Spleen (tissue), 11 donors: ENCODE measurements around the gene NLN. TPM values are rescaled to one million over a fixed set of nuclear protein-coding genes. Genes with fewer than 3 reads are reported as not detected.

Source experiments
- DNase-seq: peaks from one replicate; pipeline ENCODE4 v3.0.0-alpha.2; 2020
- H3K27ac ChIP-seq, 8 donors: fragments of 200-600 bp; sonication (generic) in 7 of 8; 1 replicate in 4 of 8; 2 replicates in 4 of 8; pipeline versions ENCODE4 v1.5.0 to v1.8.0; 2016 to 2021; ENCODE audit warnings: inconsistent platforms in 4 of 8, mild to moderate bottlenecking in 4 of 8, moderate library complexity in 1 of 8
- H3K27me3 ChIP-seq, 7 donors: fragments of 200-600 bp; sonication (generic) in 6 of 7; replicated peaks in 1 of 7; 1 replicate in 4 of 7; 2 replicates in 3 of 7; pipeline versions ENCODE4 v1.5.0 to v1.8.0; 2016 to 2021; ENCODE audit warnings: inconsistent platforms in 3 of 7, mild to moderate bottlenecking in 1 of 7
- H3K36me3 ChIP-seq, 6 donors: fragments of 200-600 bp; sonication (generic) in 5 of 6; 1 replicate in 4 of 6; 2 replicates in 2 of 6; pipeline versions ENCODE4 v1.5.0 to v1.8.0; 2016 to 2021; ENCODE audit warnings: inconsistent platforms in 2 of 6
- H3K4me1 ChIP-seq, 6 donors: fragments of 200-600 bp; sonication (generic) in 5 of 6; 1 replicate in 3 of 6; 2 replicates in 3 of 6; pipeline versions ENCODE4 v1.5.0 to v1.8.0; 2016 to 2021; ENCODE audit warnings: inconsistent platforms in 3 of 6
- H3K4me3 ChIP-seq, 8 donors: fragments of 200-600 bp; sonication (generic) in 7 of 8; 1 replicate in 4 of 8; 2 replicates in 4 of 8; pipeline versions ENCODE4 v1.5.0 to v1.8.0; 2016 to 2021; ENCODE audit warnings: inconsistent platforms in 4 of 8, mild to moderate bottlenecking in 4 of 8, moderate library complexity in 2 of 8
- H3K9me3 ChIP-seq, 8 donors: fragments of 200-600 bp; sonication (generic) in 7 of 8; 1 replicate in 4 of 8; 2 replicates in 4 of 8; pipeline versions ENCODE4 v1.5.0 to v1.8.0; 2016 to 2021; ENCODE audit warnings: inconsistent platforms in 4 of 8
- CTCF ChIP-seq, 11 experiments: fragments of 200-600 bp in 7 of 11; fragments of 450-650 bp in 4 of 11; sonication (generic) in 4 of 11; IDR thresholded peaks in 8 of 11; conservative IDR thresholded peaks in 3 of 11; 1 replicate in 7 of 11; 2 replicates in 4 of 11; pipeline versions ENCODE4 v1.4.0 to v1.8.0; 2016 to 2021; ENCODE audit warnings: antibody characterized with exemption in 11 of 11, inconsistent platforms in 4 of 11, mild to moderate bottlenecking in 1 of 11
- POLR2A ChIP-seq, 3 donors: fragments of 450-650 bp; IDR thresholded peaks; one replicate each; pipeline ENCODE4 v1.5.1; 2017; ENCODE audit warnings: antibody characterized with exemption in 3 of 3, mild to moderate bottlenecking in 1 of 3
- POLR2AphosphoS5 ChIP-seq, 3 donors: sonication (generic); formaldehyde crosslinking; IDR thresholded peaks; one replicate each; pipeline ENCODE4 v1.5.1; 2017; ENCODE audit warnings: antibody characterized with exemption in 3 of 3
- WGBS, 5 donors: extraction: QIAGEN DNeasy Blood & Tissue Kit in 3 of 5; methylation state at CpG; one replicate each; pipeline versions ENCODE4 v1.1.5 to v1.1.7; 2013 to 2018; 5-methylcytosine and 5-hydroxymethylcytosine counted together
- intact Hi-C: fragments of 100-400 bp; cut with DNase I; formaldehyde crosslinking; loops from one replicate; pipeline ENCODE4 v1.15.0; 2023; ENCODE audit warnings: low total_unique reads
- polyA plus RNA-seq, 3 donors: library from polyadenylated mRNA; stranded (reverse); fragments of 200-250 nt; gene quantifications; one replicate each; pipeline ENCODE4 v1.2.1, GENCODE V29; 2013
- total RNA-seq, 7 donors: library from RNA; depleted of rRNA in 3 of 7; stranded (reverse); fragments of >200 nt in 3 of 7; fragmentation: NEBNext Ultra II Directional in 4 of 7; extraction: Animal tissue kit (Norgen Biotek cat#: 25700) in 4 of 7; gene quantifications; one replicate each; pipeline versions ENCODE4 v1.1.0 to v1.2.1, GENCODE V29; 2016 to 2021
- donor health status: healthy with polysubstance abuse.
- donor health status: DM: no; HTN: no; CAD: no; lungs with moderate emphysema.
- donor health status: DM: no; HTN: no; CAD: no.
- donor health status: Bipolar disorder and iron deficiency.
- donor health status: healthy.
- donor health status: DM: no; HTN: no; CAD: no.
- donor health status: DM: yes; HTN: yes; CAD: no.

The NLN gene
- total and polyA plus RNA-seq, 10 donors: 1.3 to 24.8 (median 9.0) TPM

- TF ChIP-seq POLR2AphosphoS5 (IDR thresholded peaks at IDR 0.05) (no peak), CTCF (IDR thresholded peaks at IDR 0.05 in 8 of 11, conservative IDR thresholded peaks at IDR 0.05 in 3 of 11) (no peak), POLR2A (IDR thresholded peaks at IDR 0.05) (no peak)
- peaks cover 0 to 17% (median 10%) of the 10 kb centered on the region in 8 donors for H3K9me3 ChIP-seq
- H3K27me3 ChIP-seq: no peaks in the 10 kb centered on the region
- no peak overlapping the region for H3K4me3 ChIP-seq
- DNase-seq: no peak
- intact Hi-C loops: no loop called here
- peaks cover 0 to 22% (median 3%) of the 10 kb centered on the region in 6 donors for H3K36me3 ChIP-seq
- WGBS, 5 donors: 76 to 93% (median 88%) methylated on average over 3 of the region's 3 CpGs
- no peak overlapping the region for H3K27ac ChIP-seq
- peaks cover 0 to 7% (median 0%) of the 10 kb centered on the region in 6 donors for H3K4me1 ChIP-seq
These were observed 78.8 kb downstream of the NLN start for GRCh38 chr5:65800775-65801174.

DNA sequence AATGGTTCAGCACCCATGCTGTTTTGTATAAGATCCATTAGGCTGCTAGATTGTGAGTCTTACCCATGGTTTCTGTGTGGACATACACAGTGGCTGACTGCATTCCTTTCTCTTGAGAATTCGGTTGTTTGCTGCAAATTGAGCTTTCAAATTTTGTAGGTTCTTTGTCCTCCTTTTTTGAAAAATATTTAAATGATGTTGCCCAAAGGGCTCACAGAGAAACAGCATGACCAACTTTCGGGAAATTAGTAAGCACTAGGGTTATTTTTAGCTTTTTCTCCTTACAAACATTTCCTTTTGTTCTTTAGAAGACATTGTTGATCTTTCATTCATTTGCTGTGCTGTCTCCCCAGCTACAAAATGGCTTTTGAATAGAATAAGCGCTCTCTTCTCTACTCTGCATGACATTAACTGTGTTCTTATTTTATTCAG lies 79.4 kb downstream of the NLN start:
- no peak for TF ChIP-seq CTCF (IDR thresholded peaks at IDR 0.05 in 8 of 11, conservative IDR thresholded peaks at IDR 0.05 in 3 of 11)
- no peak for TF ChIP-seq POLR2A (IDR thresholded peaks at IDR 0.05)
- no peak for TF ChIP-seq POLR2AphosphoS5 (IDR thresholded peaks at IDR 0.05)
- WGBS, 5 donors: 67 to 78% (median 75%) methylated on average over 3 of the region's 3 CpGs
- Histone ChIP-seq H3K36me3 (peaks cover 0 to 22% (median 3%) of the 10 kb centered on the region in 6 donors), H3K27me3 (no peaks in the 10 kb centered on the region), H3K27ac (no peak overlapping the region), H3K4me3 (no peak overlapping the region), H3K4me1 (peaks cover 0 to 7% (median 0%) of the 10 kb centered on the region in 6 donors), H3K9me3 (peaks cover 0 to 17% (median 10%) of the 10 kb centered on the region in 8 donors)
- DNase-seq: no peak
- intact Hi-C loops: no loop called here

DNA sequence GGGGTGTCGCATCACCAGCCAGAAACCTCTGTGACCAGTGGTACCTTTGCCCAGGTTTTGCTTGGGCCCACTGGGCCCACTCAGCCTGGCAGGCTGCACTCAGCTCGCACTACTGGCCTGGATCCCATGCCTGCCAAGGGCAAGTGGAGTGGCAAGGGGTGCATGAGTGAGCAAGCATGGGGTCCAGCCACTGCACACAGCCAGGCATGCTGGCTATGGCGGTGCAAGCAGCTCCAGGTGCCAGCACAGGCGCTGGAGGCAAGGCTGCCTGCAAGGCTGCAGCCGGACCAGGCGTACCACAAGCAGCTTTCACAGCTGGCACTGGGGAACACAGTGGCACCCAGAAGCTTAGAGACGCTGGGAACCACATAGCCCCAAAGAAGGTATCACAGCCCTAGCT lies 80.1 kb downstream of the NLN start:
- Histone ChIP-seq H3K4me1 (peaks cover 0 to 7% (median 0%) of the 10 kb centered on the region in 6 donors), H3K9me3 (peaks cover 0 to 17% (median 10%) of the 10 kb centered on the region in 8 donors), H3K27ac (no peak overlapping the region), H3K27me3 (no peaks in the 10 kb centered on the region), H3K4me3 (no peak overlapping the region), H3K36me3 (peaks cover 0 to 19% (median 3%) of the 10 kb centered on the region in 6 donors)
- intact Hi-C loops: no loop called here
- TF ChIP-seq POLR2AphosphoS5 (IDR thresholded peaks at IDR 0.05) (no peak), POLR2A (IDR thresholded peaks at IDR 0.05) (no peak), CTCF (IDR thresholded peaks at IDR 0.05 in 8 of 11, conservative IDR thresholded peaks at IDR 0.05 in 3 of 11) (no peak)
- no peak for DNase-seq
- 96 to 100% (median 99%) methylated on average over 6 to 7 of the region's 7 CpGs for WGBS, 5 donors

GRCh38 chr5:65802820-65803219 lies 80.8 kb downstream of the NLN start:
- Histone ChIP-seq H3K4me3 (no peak overlapping the region), H3K27ac (no peak overlapping the region), H3K9me3 (peaks cover 0 to 17% (median 10%) of the 10 kb centered on the region in 8 donors), H3K27me3 (no peaks in the 10 kb centered on the region), H3K36me3 (peaks cover 0 to 15% (median 3%) of the 10 kb centered on the region in 6 donors), H3K4me1 (peaks cover 0 to 7% (median 0%) of the 10 kb centered on the region in 6 donors)
- intact Hi-C loops: no loop called here
- no peak for TF ChIP-seq POLR2A (IDR thresholded peaks at IDR 0.05)
- no peak for TF ChIP-seq CTCF (IDR thresholded peaks at IDR 0.05 in 8 of 11, conservative IDR thresholded peaks at IDR 0.05 in 3 of 11)
- no peak for TF ChIP-seq POLR2AphosphoS5 (IDR thresholded peaks at IDR 0.05)
- 80 to 99% (median 91%) methylated on average over 4 of the region's 4 CpGs for WGBS, 5 donors
- DNase-seq: no peak
